ENCODE data around the gene BRD7.

The BRD7 gene

GRCh38 chr16:50400967-50401348, 32.2 kb upstream of the BRD7 start:
- no peak overlapping the region for H3K4me2 ChIP-seq (ENCODE audit: low read length)
- H3K4me1 ChIP-seq = no peaks in the 10 kb centered on the region
- H3K9me3 ChIP-seq (ENCODE audit: control insufficient read depth, low read length) = no peaks in the 10 kb centered on the region
- no peaks in the 10 kb centered on the region for H3K79me2 ChIP-seq
- TF ChIP-seq CTCF (IDR thresholded peaks at IDR 0.05) = no peak
- H2AFZ ChIP-seq = no peak overlapping the region
- H3K27ac ChIP-seq = no peak overlapping the region
- H3K9ac ChIP-seq = no peak overlapping the region
- no peaks in the 10 kb centered on the region for H3K27me3 ChIP-seq (ENCODE audit: control insufficient read depth, insufficient read depth, low read length)
- no peaks in the 10 kb centered on the region for H3K36me3 ChIP-seq (ENCODE audit: control insufficient read depth, insufficient read depth, low read length)
- H3K4me3 ChIP-seq (ENCODE audit: low read depth, low read length) = no peak overlapping the region

GRCh38 chr16:50400312-50400966, 31.7 kb upstream of the BRD7 start:
- no peak overlapping the region for H2AFZ ChIP-seq
- H3K9me3 ChIP-seq (ENCODE audit: control insufficient read depth, low read length) = no peaks in the 10 kb centered on the region
- H3K27me3 ChIP-seq (ENCODE audit: control insufficient read depth, insufficient read depth, low read length) = no peaks in the 10 kb centered on the region
- H3K4me2 ChIP-seq (ENCODE audit: low read length) = no peak overlapping the region
- no peaks in the 10 kb centered on the region for H3K4me1 ChIP-seq
- no peak for TF ChIP-seq CTCF (IDR thresholded peaks at IDR 0.05)
- no peak overlapping the region for H3K4me3 ChIP-seq (ENCODE audit: low read depth, low read length)
- no peaks in the 10 kb centered on the region for H3K36me3 ChIP-seq (ENCODE audit: control insufficient read depth, insufficient read depth, low read length)
- H3K79me2 ChIP-seq = no peaks in the 10 kb centered on the region
- H3K27ac ChIP-seq = no peak overlapping the region
- no peak overlapping the region for H3K9ac ChIP-seq

GRCh38 chr16:50399411-50399810, 30.6 kb upstream of the BRD7 start:
- Histone ChIP-seq H3K36me3 (ENCODE audit: control insufficient read depth, insufficient read depth, low read length) (no peaks in the 10 kb centered on the region), H2AFZ (no peak overlapping the region), H3K4me3 (ENCODE audit: low read depth, low read length) (no peak overlapping the region), H3K27me3 (ENCODE audit: control insufficient read depth, insufficient read depth, low read length) (no peaks in the 10 kb centered on the region), H3K9me3 (ENCODE audit: control insufficient read depth, low read length) (no peaks in the 10 kb centered on the region), H3K79me2 (no peaks in the 10 kb centered on the region), H3K4me1 (no peaks in the 10 kb centered on the region), H3K4me2 (ENCODE audit: low read length) (no peak overlapping the region), H3K9ac (no peak overlapping the region), H3K27ac (no peak overlapping the region)
- no peak for TF ChIP-seq CTCF (IDR thresholded peaks at IDR 0.05)

- Histone ChIP-seq H3K4me1 (no peaks in the 10 kb centered on the region), H3K27ac (no peak overlapping the region), H3K36me3 (ENCODE audit: control insufficient read depth, insufficient read depth, low read length) (no peaks in the 10 kb centered on the region), H3K4me3 (ENCODE audit: low read depth, low read length) (no peak overlapping the region), H3K9me3 (ENCODE audit: control insufficient read depth, low read length) (no peaks in the 10 kb centered on the region), H2AFZ (no peak overlapping the region), H3K9ac (no peak overlapping the region), H3K4me2 (ENCODE audit: low read length) (no peak overlapping the region), H3K79me2 (no peaks in the 10 kb centered on the region), H3K27me3 (ENCODE audit: control insufficient read depth, insufficient read depth, low read length) (no peaks in the 10 kb centered on the region)
- TF ChIP-seq CTCF (IDR thresholded peaks at IDR 0.05) = no peak
Measured at GRCh38 chr16:50398336-50398735, 29.5 kb upstream of the BRD7 start.
